ENCODE data around the gene FMN1.

The FMN1 gene

GRCh38 chr15:32765236-32765635 is 429.3 kb downstream of the FMN1 start:
- no peak for DNase-seq (ENCODE audit: low read depth)
- no peak for TF ChIP-seq CTCF (IDR thresholded peaks at IDR 0.05; ENCODE audit: control insufficient read depth, insufficient read depth, low read depth, low read length, missing control alignments)
- H3K4me3 ChIP-seq (ENCODE audit: control insufficient read depth, low read depth, low read length): no peak overlapping the region

GRCh38 chr15:32763295-32763694 is 431.2 kb downstream of the FMN1 start:
- TF ChIP-seq CTCF (IDR thresholded peaks at IDR 0.05; ENCODE audit: control insufficient read depth, insufficient read depth, low read depth, low read length, missing control alignments): no peak
- no peak for DNase-seq (ENCODE audit: low read depth)
- H3K4me3 ChIP-seq (ENCODE audit: control insufficient read depth, low read depth, low read length): no peak overlapping the region

- no peak overlapping the region for H3K4me3 ChIP-seq (ENCODE audit: control insufficient read depth, low read depth, low read length)
- DNase-seq (ENCODE audit: low read depth): no peak
- TF ChIP-seq CTCF (IDR thresholded peaks at IDR 0.05; ENCODE audit: control insufficient read depth, insufficient read depth, low read depth, low read length, missing control alignments): no peak
Measured at GRCh38 chr15:32757426-32757825, 437.1 kb downstream of the FMN1 start.

- H3K4me3 ChIP-seq (ENCODE audit: control insufficient read depth, low read depth, low read length): no peak overlapping the region
- no peak for DNase-seq (ENCODE audit: low read depth)
- no peak for TF ChIP-seq CTCF (IDR thresholded peaks at IDR 0.05; ENCODE audit: control insufficient read depth, insufficient read depth, low read depth, low read length, missing control alignments)
Measured at GRCh38 chr15:32750979-32751378, 443.5 kb downstream of the FMN1 start.

GRCh38 chr15:32747921-32748342 is 446.6 kb downstream of the FMN1 start:
- H3K4me3 ChIP-seq (ENCODE audit: control insufficient read depth, low read depth, low read length): no peak overlapping the region
- DNase-seq (ENCODE audit: low read depth): no peak
- no peak for TF ChIP-seq CTCF (IDR thresholded peaks at IDR 0.05; ENCODE audit: control insufficient read depth, insufficient read depth, low read depth, low read length, missing control alignments)

- no peak for TF ChIP-seq CTCF (IDR thresholded peaks at IDR 0.05; ENCODE audit: control insufficient read depth, insufficient read depth, low read depth, low read length, missing control alignments)
- no peak overlapping the region for H3K4me3 ChIP-seq (ENCODE audit: control insufficient read depth, low read depth, low read length)
- DNase-seq (ENCODE audit: low read depth): no peak
Measured at GRCh38 chr15:32746116-32746857, 448.2 kb downstream of the FMN1 start.

All from AG09309 (cell line).